ENCODE measurements around the gene TLE5.

Gene TLE5

DNA sequence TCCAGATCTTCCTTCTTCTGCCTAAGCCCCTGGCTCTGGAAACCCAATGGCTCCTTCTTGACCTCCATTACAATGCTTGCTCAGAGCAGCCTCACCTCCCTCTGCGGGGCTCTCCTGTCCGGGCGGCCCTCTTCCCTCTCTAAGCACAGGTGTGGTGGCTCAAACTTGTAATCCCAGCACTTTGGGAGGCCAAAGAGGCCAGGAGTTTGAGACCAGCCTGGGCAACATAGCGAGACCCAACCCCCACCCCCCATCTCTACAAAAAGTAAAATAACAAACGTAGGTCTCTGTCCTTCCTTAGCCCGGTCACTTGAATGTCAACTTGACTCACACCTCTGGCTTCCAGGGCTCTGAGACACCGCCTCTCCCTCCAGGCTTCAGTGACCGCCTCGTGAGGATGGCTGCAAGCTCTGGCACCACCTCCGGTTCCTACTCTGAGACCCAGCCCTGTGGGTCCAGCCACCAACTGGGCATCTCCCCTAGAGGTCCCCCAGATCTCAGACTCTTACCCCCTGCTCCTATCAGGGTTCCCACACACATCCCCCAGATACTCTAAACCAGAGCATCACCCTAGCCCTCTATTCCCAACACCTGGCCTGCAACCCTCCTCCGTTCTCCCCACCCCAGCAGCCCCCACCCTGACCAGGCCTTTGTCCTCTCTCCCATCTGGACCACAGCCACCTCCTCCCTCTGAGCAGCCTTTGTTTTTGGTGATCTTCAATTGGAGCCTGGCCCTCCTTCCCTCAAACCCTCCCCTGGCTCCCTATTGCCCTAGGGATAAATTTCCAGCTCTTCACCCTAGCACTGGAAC, 28.5 kb downstream of the TLE5 start:
- no peaks in the 10 kb centered on the region for H3K27me3 ChIP-seq (ENCODE audit: control insufficient read depth in 1 of 2, insufficient read depth in 2 of 2, low read length in 2 of 2)
- peak overlapping the region in 1 of 2 donors; percentile 59 for H3K9ac ChIP-seq (ENCODE audit: low read length in 2 of 2)
- no peaks in the 10 kb centered on the region for H3K36me3 ChIP-seq (ENCODE audit: control insufficient read depth in 2 of 2, insufficient read depth in 2 of 2, low read length in 2 of 2)
- peaks cover 28% of the 10 kb centered on the region for H3K4me1 ChIP-seq (ENCODE audit: control insufficient read depth, insufficient read depth, low read length)
- no peak overlapping the region for H3K4me3 ChIP-seq (ENCODE audit: low read length in 2 of 2)
- H3K9me3 ChIP-seq (ENCODE audit: control insufficient read depth in 2 of 2, low read length in 2 of 2): no peaks in the 10 kb centered on the region
- peak overlapping the region; percentile 90 for H3K27ac ChIP-seq (ENCODE audit: low read length)

DNA sequence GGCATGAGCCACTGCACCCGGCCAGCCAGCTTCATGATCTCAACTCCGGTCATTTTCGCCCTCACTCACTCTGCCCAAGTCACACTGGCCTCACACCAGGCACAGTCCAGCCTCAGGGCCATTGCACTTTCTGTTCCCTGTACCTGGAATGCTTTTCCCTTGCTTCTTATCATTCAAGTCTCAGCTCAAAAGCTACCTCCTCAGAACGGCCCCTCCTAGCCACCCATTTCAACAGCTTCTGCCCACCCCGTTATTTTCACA, 30.8 kb downstream of the TLE5 start:
- Histone ChIP-seq H3K4me3 (ENCODE audit: low read length in 2 of 2) (no peak overlapping the region), H3K27me3 (ENCODE audit: control insufficient read depth in 1 of 2, insufficient read depth in 2 of 2, low read length in 2 of 2) (no peaks in the 10 kb centered on the region), H3K4me1 (ENCODE audit: control insufficient read depth, insufficient read depth, low read length) (peaks cover 28% of the 10 kb centered on the region), H3K9me3 (ENCODE audit: control insufficient read depth in 2 of 2, low read length in 2 of 2) (no peaks in the 10 kb centered on the region), H3K27ac (ENCODE audit: low read length) (no peak overlapping the region), H3K9ac (ENCODE audit: low read length in 2 of 2) (no peak overlapping the region), H3K36me3 (ENCODE audit: control insufficient read depth in 2 of 2, insufficient read depth in 2 of 2, low read length in 2 of 2) (peaks cover 0 to 2% of the 10 kb centered on the region in 2 donors)

DNA sequence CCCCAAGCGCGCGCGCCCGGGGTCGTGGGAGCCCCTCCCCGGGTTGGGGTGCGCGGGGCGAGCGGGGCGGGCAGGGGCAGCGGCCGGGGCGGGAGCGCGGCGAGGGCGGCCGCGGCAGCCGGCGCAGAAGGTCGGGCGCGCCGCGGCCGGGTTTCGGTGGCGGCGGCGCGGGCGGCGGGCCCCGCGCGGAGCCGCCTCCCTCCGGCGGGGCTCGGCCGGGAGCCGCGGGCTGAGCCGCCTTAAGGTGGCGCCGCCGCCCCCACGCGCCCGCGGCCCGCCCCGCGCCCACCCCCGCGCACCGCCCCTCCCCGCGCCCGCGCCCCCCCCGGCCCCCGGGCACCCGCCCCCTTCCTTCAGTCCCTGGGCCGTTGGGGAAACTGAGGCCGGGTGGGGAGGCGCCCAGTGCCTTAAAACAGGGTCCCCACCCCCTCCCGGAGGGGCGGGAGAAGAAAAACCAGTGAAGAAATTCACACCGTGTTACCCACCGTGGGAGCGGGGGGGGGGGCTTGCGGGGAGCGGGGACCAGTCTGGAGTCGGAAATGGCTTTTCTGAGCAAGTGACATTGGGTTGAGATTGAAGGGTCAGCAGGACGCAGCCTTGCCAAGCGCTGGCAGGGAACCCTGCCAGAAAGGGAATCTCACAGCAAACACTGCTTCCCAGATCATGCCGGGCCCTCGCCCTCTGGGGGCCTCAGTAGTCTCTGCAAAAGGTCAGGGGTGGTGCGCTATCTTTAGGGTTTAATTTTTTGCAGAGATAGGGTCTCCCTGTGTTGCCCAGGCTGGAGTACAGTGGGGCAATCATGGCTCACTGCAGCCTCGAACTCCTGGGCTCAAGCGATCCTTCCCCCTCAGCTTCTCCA, 33.0 kb downstream of the TLE5 start, which contains the start of gene TLE2:
Gene TLE2, minus strand, starts transcription at position 216 of the 859 bp plus-strand sequence. CDS start 376 bp downstream, outside the sequence.
- peak within 1 kb of the TSS; percentile 37 for H3K27ac ChIP-seq (ENCODE audit: low read length)
- H3K27me3 ChIP-seq (ENCODE audit: control insufficient read depth in 1 of 2, insufficient read depth in 2 of 2, low read length in 2 of 2): no peaks in the 10 kb centered on the region
- peak within 1 kb of the TSS; percentile 51 to 80 for H3K9ac ChIP-seq (ENCODE audit: low read length in 2 of 2)
- H3K4me3 ChIP-seq (ENCODE audit: low read length in 2 of 2): peak within 1 kb of the TSS; percentile 59 to 77
- peaks cover 11% of the 10 kb centered on the region for H3K4me1 ChIP-seq (ENCODE audit: control insufficient read depth, insufficient read depth, low read length)
- H3K36me3 ChIP-seq (ENCODE audit: control insufficient read depth in 2 of 2, insufficient read depth in 2 of 2, low read length in 2 of 2): peaks cover 0 to 2% of the 10 kb centered on the region in 2 donors
- no peaks in the 10 kb centered on the region for H3K9me3 ChIP-seq (ENCODE audit: control insufficient read depth in 2 of 2, low read length in 2 of 2)

DNA sequence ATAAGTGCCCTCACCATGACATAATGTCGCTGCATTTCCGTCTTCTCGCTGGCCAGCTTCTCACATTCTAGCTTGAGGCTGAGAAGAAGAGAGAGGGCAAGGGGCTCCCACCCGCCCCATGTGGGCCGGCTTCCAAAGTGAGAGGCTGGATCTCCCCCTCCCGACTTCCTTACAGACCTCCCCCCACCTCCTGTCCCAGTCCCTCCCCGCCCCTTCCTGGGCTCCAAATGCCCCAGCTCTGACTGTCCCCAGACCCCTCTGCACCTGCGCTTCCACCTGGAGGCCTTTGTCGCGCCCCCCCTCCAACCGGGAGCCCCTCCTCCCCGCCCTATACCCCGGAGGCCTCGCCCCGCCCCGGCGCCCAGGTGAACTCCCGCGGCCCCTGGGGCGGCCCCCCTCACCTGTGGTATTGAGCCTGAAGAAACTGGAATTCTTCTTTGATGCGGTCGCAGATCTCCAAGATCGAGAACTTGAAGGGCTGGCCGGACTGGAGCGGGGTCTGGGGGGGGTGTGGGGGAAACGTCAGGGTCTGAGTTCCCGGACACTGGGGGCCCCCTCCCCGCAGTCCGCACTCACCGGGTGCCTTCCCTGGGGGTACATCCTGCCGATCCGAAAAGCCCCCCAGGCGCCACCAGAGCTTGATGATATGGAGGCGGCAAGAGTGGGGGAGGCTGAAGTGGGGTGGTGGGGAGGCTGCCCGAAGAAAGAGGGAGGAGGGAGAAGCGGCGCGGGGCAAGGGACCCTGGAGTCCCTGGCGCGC, 33.8 kb downstream of the TLE5 start:
- Histone ChIP-seq H3K4me1 (ENCODE audit: control insufficient read depth, insufficient read depth, low read length) (peaks cover 9% of the 10 kb centered on the region), H3K27ac (ENCODE audit: low read length) (peak overlapping the region; percentile 37), H3K27me3 (ENCODE audit: control insufficient read depth in 1 of 2, insufficient read depth in 2 of 2, low read length in 2 of 2) (no peaks in the 10 kb centered on the region), H3K36me3 (ENCODE audit: control insufficient read depth in 2 of 2, insufficient read depth in 2 of 2, low read length in 2 of 2) (peaks cover 0 to 2% of the 10 kb centered on the region in 2 donors), H3K9ac (ENCODE audit: low read length in 2 of 2) (peak overlapping the region; percentile 51 to 80), H3K4me3 (ENCODE audit: low read length in 2 of 2) (peak overlapping the region; percentile 59 to 77), H3K9me3 (ENCODE audit: control insufficient read depth in 2 of 2, low read length in 2 of 2) (no peaks in the 10 kb centered on the region)

DNA sequence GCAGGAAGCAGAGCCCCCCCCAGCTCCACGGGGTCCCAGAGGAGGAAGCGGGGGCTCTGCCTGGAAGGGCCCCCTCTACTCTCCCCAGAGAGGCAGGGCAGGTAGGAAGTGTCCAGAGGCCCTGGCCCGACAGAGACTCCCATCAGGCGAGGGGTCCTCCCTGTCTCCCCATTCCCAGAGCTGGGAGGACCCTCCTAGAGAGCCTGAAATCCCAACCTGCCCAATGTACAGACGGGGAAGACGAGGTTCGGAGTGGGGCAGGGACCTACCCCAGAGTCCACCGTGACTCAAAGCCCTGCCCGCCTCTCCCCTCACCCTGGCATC, 34.4 kb downstream of the TLE5 start:
- H3K4me3 ChIP-seq (ENCODE audit: low read length in 2 of 2): peak overlapping the region in 1 of 2 donors; percentile 77
- H3K9ac ChIP-seq (ENCODE audit: low read length in 2 of 2): peak overlapping the region in 1 of 2 donors; percentile 80
- peaks cover 9% of the 10 kb centered on the region for H3K4me1 ChIP-seq (ENCODE audit: control insufficient read depth, insufficient read depth, low read length)
- H3K27me3 ChIP-seq (ENCODE audit: control insufficient read depth in 1 of 2, insufficient read depth in 2 of 2, low read length in 2 of 2): no peaks in the 10 kb centered on the region
- H3K36me3 ChIP-seq (ENCODE audit: control insufficient read depth in 2 of 2, insufficient read depth in 2 of 2, low read length in 2 of 2): peaks cover 0 to 2% of the 10 kb centered on the region in 2 donors
- no peaks in the 10 kb centered on the region for H3K9me3 ChIP-seq (ENCODE audit: control insufficient read depth in 2 of 2, low read length in 2 of 2)
- H3K27ac ChIP-seq (ENCODE audit: low read length): peak overlapping the region; percentile 37

DNA sequence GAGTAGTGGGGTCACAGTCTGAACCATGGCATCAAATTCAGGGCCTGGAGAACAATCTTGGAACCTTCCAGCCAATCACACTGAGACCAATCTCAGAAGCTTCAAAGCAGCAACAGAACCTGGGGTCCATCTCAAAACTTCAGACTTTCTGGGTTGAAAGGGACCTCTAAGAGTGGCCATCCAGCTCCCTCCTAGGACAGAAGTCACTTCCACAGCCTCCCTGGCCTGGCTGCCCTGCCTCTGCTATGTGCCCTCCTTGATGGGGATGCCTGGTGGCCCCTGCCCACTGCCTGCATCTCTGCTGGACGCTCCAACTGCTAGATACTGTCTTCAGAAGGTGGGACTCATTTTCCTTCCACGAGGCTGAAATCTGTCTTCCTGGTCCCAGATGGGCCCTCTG, 35.0 kb downstream of the TLE5 start:
- Histone ChIP-seq H3K36me3 (ENCODE audit: control insufficient read depth in 2 of 2, insufficient read depth in 2 of 2, low read length in 2 of 2) (peaks cover 0 to 2% of the 10 kb centered on the region in 2 donors), H3K4me1 (ENCODE audit: control insufficient read depth, insufficient read depth, low read length) (peaks cover 9% of the 10 kb centered on the region), H3K27ac (ENCODE audit: low read length) (no peak overlapping the region), H3K9ac (ENCODE audit: low read length in 2 of 2) (no peak overlapping the region), H3K27me3 (ENCODE audit: control insufficient read depth in 1 of 2, insufficient read depth in 2 of 2, low read length in 2 of 2) (no peaks in the 10 kb centered on the region), H3K4me3 (ENCODE audit: low read length in 2 of 2) (no peak overlapping the region), H3K9me3 (ENCODE audit: control insufficient read depth in 2 of 2, low read length in 2 of 2) (no peaks in the 10 kb centered on the region)

DNA sequence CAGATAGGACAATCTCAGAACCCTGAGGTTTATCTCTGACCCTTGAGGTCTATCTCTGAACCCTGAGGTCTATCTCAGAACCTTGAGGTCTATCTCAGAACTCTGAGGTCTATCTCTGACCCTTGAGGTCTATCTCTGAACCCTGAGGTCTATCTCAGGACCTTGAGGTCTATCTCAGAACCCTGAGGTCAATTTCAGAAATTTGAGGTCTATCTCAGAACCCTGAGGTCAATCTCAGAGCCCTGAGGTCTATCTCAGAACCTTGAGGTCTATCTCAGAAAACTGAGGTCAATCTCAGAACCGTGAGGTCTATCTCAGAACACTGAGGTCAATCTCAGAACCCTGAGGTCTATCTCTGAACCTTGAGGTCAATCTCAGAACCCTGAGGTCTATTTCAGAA, 35.5 kb downstream of the TLE5 start:
- Histone ChIP-seq H3K9ac (ENCODE audit: low read length in 2 of 2) (no peak overlapping the region), H3K27ac (ENCODE audit: low read length) (no peak overlapping the region), H3K4me1 (ENCODE audit: control insufficient read depth, insufficient read depth, low read length) (peaks cover 9% of the 10 kb centered on the region), H3K4me3 (ENCODE audit: low read length in 2 of 2) (no peak overlapping the region), H3K9me3 (ENCODE audit: control insufficient read depth in 2 of 2, low read length in 2 of 2) (no peaks in the 10 kb centered on the region), H3K27me3 (ENCODE audit: control insufficient read depth in 1 of 2, insufficient read depth in 2 of 2, low read length in 2 of 2) (no peaks in the 10 kb centered on the region), H3K36me3 (ENCODE audit: control insufficient read depth in 2 of 2, insufficient read depth in 2 of 2, low read length in 2 of 2) (peaks cover 0 to 2% of the 10 kb centered on the region in 2 donors)

DNA sequence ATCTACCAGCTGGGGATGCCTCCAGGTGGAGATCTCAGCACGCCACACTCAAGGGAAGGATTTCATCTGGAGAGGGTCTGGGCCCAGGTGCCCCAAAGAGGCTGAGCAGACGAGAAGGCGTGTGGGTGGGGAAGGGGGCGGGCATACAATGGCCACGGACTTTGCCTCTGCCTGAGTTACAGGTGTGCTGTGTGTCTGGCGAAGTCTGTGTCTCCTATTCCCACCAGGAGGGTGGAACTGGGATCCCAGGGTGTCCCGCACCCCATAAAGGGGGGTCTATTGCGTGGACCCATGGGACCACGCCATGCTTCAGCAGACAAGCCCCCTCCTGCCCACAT, 36.8 kb downstream of the TLE5 start:
- Histone ChIP-seq H3K36me3 (ENCODE audit: control insufficient read depth in 2 of 2, insufficient read depth in 2 of 2, low read length in 2 of 2) (peaks cover 0 to 2% of the 10 kb centered on the region in 2 donors), H3K4me1 (ENCODE audit: control insufficient read depth, insufficient read depth, low read length) (peaks cover 9% of the 10 kb centered on the region), H3K4me3 (ENCODE audit: low read length in 2 of 2) (no peak overlapping the region), H3K9me3 (ENCODE audit: control insufficient read depth in 2 of 2, low read length in 2 of 2) (no peaks in the 10 kb centered on the region), H3K27me3 (ENCODE audit: control insufficient read depth in 1 of 2, insufficient read depth in 2 of 2, low read length in 2 of 2) (no peaks in the 10 kb centered on the region), H3K27ac (ENCODE audit: low read length) (no peak overlapping the region), H3K9ac (ENCODE audit: low read length in 2 of 2) (no peak overlapping the region)

DNA sequence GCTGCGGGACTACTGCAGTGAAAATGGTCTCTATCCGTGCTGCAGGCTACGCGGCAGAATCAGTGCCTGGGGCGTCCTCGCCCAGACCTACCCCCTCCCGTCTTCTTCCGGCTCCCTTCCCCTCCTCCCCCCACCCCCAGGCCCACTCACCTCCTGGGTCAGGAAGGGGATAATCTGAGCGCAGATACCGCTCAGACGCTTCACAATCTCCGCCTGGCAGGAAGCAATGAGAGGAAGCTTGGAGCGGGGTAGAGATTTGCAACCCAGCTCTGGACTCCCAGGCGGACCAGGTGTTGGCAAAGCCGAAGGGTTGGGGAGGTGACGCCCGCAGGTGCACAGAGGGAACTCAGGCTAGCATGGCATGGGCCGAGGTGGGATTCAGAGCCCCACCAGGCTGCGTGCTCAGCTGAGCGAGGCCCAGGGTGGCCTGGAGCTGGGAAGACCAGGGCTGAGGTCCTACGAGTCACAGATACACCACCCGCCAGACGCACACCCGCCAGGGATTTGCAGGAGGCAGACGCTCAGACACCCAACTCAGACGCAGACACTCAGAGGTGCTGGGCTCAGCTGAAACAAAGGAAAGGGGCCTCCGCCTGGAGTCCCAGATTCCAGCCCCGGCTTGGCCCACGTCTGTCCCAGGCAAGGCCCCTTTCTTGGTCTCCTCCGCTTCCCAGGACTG, 37.3 kb downstream of the TLE5 start:
- H3K4me3 ChIP-seq (ENCODE audit: low read length in 2 of 2): no peak overlapping the region
- peaks cover 8% of the 10 kb centered on the region for H3K4me1 ChIP-seq (ENCODE audit: control insufficient read depth, insufficient read depth, low read length)

DNA sequence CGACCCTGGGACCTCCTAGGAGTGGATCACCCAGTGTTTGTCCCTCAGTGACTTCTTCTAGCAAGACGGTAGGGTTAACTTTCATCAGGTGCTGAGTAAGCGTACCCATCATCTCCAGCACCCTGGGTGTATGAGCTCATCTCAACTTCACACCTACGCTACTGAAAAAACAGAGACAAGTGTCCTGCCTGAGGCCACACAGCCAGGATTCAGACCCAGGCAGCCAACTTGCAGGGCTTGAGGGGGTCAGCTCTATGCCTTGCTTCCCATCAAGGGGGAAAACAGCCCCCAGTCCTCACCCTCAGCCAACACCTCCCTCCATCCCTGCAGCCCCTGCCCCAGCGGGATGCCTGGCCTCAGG, 37.8 kb downstream of the TLE5 start:
- H3K36me3 ChIP-seq (ENCODE audit: control insufficient read depth in 2 of 2, insufficient read depth in 2 of 2, low read length in 2 of 2): peaks cover 0 to 2% of the 10 kb centered on the region in 2 donors
- no peaks in the 10 kb centered on the region for H3K9me3 ChIP-seq (ENCODE audit: control insufficient read depth in 2 of 2, low read length in 2 of 2)
- no peak overlapping the region for H3K9ac ChIP-seq (ENCODE audit: low read length in 2 of 2)
- H3K27me3 ChIP-seq (ENCODE audit: control insufficient read depth in 1 of 2, insufficient read depth in 2 of 2, low read length in 2 of 2): no peaks in the 10 kb centered on the region
- no peak overlapping the region for H3K27ac ChIP-seq (ENCODE audit: low read length)
- H3K4me3 ChIP-seq (ENCODE audit: low read length in 2 of 2): no peak overlapping the region
- peaks cover 3% of the 10 kb centered on the region for H3K4me1 ChIP-seq (ENCODE audit: control insufficient read depth, insufficient read depth, low read length)

More for the DNA sequence above, 37.3 kb downstream of the TLE5 start:
- Histone ChIP-seq H3K27ac (ENCODE audit: low read length) (no peak overlapping the region), H3K9ac (ENCODE audit: low read length in 2 of 2) (no peak overlapping the region), H3K9me3 (ENCODE audit: control insufficient read depth in 2 of 2, low read length in 2 of 2) (no peaks in the 10 kb centered on the region), H3K36me3 (ENCODE audit: control insufficient read depth in 2 of 2, insufficient read depth in 2 of 2, low read length in 2 of 2) (peaks cover 0 to 2% of the 10 kb centered on the region in 2 donors), H3K27me3 (ENCODE audit: control insufficient read depth in 1 of 2, insufficient read depth in 2 of 2, low read length in 2 of 2) (no peaks in the 10 kb centered on the region)
